ENCODE data around the gene RLN3. TPM values are rescaled to one million over a fixed set of nuclear protein-coding genes. Genes with fewer than 3 reads are reported as not detected.

RLN3 gene
- total RNA-seq, 4 donors from 2014 or later, result not detected

- no peak for TF ChIP-seq CTCF (IDR thresholded peaks at IDR 0.05)
- ATAC-seq (ENCODE audit: low FRiP score), result no peak
These were observed 28.9 kb downstream of the RLN3 start for GRCh38 chr19:14056741-14057356.

GRCh38 chr19:14058182-14059092 is 30.5 kb downstream of the RLN3 start:
- DNase-seq (ENCODE audit: low spot score) (no peak), ATAC-seq (ENCODE audit: low FRiP score) (no peak)
- TF ChIP-seq CTCF (IDR thresholded peaks at IDR 0.05), result no peak

More at GRCh38 chr19:14056741-14057356, 28.9 kb downstream of the RLN3 start:
- DNase-seq (ENCODE audit: low spot score), result no peak

DNA sequence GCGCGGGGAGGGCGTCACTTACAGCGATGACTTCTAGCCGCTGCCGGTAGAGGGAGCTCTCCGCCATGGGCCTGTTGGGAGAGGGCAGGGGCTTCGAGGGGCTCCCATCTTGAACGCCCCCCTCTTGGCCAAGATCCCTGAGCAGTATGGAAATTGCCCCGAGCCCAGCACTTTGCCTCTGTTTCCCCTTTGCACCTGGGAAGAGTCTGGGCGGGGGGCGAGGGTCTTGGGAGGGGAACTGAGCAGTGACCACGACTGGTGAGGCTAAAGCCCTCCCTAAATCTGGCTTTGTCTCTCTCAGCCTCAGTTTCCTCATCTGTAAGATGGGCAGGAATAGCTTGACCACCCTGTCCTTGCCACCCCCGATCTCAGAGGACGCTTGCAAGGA is 31.1 kb downstream of the RLN3 start:
- no peak for ATAC-seq (ENCODE audit: low FRiP score)
- no peak for TF ChIP-seq CTCF (IDR thresholded peaks at IDR 0.05)
- DNase-seq (ENCODE audit: low spot score), result no peak

DNA sequence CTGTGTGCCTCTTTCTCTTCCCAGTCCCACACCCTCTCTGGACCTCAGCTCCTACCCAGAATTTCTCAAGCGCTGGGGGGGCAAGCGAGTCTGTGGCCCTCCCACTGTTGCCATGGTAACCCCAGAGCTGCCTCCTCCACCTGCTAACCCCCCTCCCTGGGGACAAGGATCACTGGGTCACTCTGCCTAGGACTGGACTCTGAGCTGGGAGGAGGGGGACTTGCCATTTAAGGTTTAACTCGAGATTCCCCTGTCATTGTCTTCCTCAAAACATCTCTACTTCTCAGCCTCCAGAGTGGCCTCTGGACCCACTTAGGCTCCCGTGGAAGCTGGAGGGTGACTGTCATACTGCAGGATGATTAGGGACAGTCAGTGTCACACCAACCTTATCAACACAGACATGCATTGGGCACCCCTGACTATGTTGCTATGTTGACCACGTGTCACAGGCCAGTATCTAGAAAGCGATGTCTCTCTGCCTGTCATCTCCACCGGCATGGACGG is 31.8 kb downstream of the RLN3 start:
- ATAC-seq (ENCODE audit: low FRiP score), result no peak
- DNase-seq (ENCODE audit: low spot score), result no peak
- TF ChIP-seq CTCF (IDR thresholded peaks at IDR 0.05), result no peak

- no peak for DNase-seq (ENCODE audit: low spot score)
- ATAC-seq (ENCODE audit: low FRiP score), result no peak
- TF ChIP-seq CTCF (IDR thresholded peaks at IDR 0.05), result no peak
These were observed 33.3 kb downstream of the RLN3 start for GRCh38 chr19:14061081-14061749.

- no peak for TF ChIP-seq CTCF (IDR thresholded peaks at IDR 0.05)
- no peak for ATAC-seq (ENCODE audit: low FRiP score)
- DNase-seq (ENCODE audit: low spot score), result no peak
These were observed 34.0 kb downstream of the RLN3 start, which contains the start of gene PALM3 for GRCh38 chr19:14061751-14062557. Gene PALM3 (minus strand): TSS chr19:14062076. CDS start chr19:14061980, 96 bp downstream.

All from omental fat pad (tissue), 4 donors.